ENCODE results near the gene MRRF.
"Not testable (repeated sequence)": the region's sequence is repeated elsewhere in the genome, so short reads cannot be mapped to it uniquely, and the experiment has no call there.

Gene MRRF

DNA sequence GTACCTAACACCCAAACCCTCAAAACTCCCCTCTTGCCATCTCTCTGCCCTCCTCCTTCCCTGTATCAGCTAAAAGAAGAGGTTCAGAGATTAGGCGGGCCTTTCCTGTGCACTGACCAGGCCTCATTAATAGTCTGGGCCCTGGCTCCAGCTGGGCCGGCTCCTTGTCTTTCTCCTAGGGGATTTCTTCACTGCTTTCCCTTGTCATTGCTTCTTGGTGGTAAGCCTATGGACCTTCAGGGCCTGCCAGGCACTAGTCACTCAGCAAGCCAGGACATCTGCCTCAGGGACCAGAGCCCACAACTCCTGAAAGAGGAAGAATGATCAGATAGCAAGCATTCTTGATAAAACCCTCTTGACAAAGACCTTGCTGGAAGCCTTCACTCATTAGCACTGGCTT lies 50.9 kb downstream of the MRRF start:
- Histone ChIP-seq H3K36me3 (peaks cover 14 to 50% (median 34%) of the 10 kb centered on the region in 3 donors), H3K4me3 (no peak overlapping the region), H3K9me3 (no peaks in the 10 kb centered on the region), H3K27ac (no peak overlapping the region), H3K4me1 (no peaks in the 10 kb centered on the region), H3K27me3 (no peaks in the 10 kb centered on the region)
- DNase-seq, result no peak
- TF ChIP-seq, protein P1, sequence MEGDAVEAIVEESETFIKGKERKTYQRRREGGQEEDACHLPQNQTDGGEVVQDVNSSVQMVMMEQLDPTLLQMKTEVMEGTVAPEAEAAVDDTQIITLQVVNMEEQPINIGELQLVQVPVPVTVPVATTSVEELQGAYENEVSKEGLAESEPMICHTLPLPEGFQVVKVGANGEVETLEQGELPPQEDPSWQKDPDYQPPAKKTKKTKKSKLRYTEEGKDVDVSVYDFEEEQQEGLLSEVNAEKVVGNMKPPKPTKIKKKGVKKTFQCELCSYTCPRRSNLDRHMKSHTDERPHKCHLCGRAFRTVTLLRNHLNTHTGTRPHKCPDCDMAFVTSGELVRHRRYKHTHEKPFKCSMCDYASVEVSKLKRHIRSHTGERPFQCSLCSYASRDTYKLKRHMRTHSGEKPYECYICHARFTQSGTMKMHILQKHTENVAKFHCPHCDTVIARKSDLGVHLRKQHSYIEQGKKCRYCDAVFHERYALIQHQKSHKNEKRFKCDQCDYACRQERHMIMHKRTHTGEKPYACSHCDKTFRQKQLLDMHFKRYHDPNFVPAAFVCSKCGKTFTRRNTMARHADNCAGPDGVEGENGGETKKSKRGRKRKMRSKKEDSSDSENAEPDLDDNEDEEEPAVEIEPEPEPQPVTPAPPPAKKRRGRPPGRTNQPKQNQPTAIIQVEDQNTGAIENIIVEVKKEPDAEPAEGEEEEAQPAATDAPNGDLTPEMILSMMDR (IDR thresholded peaks at IDR 0.05), result no peak
- intact Hi-C loops (cut with DNase I; ENCODE audit: low total_unique reads), result no loop called here

DNA sequence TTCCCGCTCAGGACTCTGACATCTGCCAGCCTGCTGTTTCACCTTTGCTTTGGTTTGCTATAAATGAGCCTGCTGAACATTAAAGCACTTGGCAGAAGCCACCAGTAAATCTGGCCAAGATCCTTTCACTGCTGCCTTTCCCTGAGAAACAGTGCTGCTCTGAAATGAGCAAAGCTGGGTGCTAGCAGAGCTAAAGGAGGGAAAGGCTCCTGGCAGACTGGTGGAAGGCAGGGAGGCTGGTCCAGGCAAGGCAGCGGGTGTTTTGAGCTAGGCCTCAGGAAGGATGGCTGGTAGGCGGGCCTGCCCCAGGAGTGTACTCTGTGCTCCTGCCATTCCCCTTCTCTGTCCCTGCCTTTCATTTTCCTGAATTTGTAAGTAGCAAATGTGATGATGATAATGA lies 53.6 kb downstream of the MRRF start:
- intact Hi-C loops (cut with DNase I; ENCODE audit: low total_unique reads), result no loop called here
- Histone ChIP-seq H3K4me3 (no peak overlapping the region), H3K4me1 (no peaks in the 10 kb centered on the region), H3K27me3 (no peaks in the 10 kb centered on the region), H3K36me3 (peaks cover 20 to 49% (median 40%) of the 10 kb centered on the region in 3 donors), H3K27ac (no peak overlapping the region), H3K9me3 (no peaks in the 10 kb centered on the region)
- DNase-seq, result no peak
- TF ChIP-seq, protein P1 (IDR thresholded peaks at IDR 0.05), result no peak

DNA sequence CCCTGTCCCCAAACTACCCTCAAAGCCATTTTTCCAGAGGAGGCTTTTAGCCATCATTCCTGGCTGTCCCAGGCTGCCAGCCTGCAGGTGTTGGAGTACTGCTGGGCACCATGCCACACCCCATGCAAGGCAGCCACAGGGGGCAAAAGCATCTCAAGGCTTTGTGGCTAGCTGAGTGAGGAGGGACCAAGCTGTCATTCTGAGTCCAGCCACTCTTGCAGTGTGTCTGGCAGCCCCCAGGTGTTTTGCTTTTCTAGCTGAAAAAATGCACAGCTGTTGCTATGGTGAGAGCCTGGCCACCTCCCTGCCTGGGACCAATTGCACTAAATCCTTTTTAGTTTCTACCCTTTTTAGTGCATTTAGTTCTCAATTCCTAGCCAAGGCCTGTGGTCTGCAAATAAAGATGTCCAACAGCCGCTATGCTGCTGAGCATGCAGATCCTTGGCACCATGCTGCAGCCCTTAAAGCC lies 55.8 kb downstream of the MRRF start:
- no peaks in the 10 kb centered on the region for H3K27me3 ChIP-seq
- H3K4me1 ChIP-seq, result no peaks in the 10 kb centered on the region
- no peak overlapping the region for H3K4me3 ChIP-seq
- H3K36me3 ChIP-seq, result peaks cover 27 to 48% (median 40%) of the 10 kb centered on the region in 3 donors
- no peak for DNase-seq
- intact Hi-C loops (cut with DNase I; ENCODE audit: low total_unique reads), result no loop called here
- no peaks in the 10 kb centered on the region for H3K9me3 ChIP-seq
- TF ChIP-seq, protein P1 (IDR thresholded peaks at IDR 0.05), result no peak
- no peak overlapping the region for H3K27ac ChIP-seq

DNA sequence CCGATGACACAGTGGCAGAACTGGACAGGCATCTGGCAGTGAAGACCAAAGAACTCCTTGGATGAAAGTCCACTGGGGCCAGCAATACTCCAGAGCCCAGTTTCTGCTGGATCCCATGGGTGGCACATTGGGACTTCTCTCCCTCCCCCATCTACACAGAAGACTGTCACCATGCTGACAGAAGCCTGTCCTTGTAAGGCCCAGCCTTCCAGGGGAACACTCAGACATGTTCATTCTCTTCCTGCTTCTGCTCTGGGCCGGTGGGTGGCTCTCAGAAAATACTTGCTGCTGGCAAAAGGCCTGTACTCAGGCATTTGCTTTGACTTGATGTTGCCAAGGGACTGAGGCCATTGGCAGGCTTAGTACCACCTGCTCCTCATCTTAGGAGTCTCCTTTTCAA lies 57.9 kb downstream of the MRRF start:
- H3K4me1 ChIP-seq, result no peaks in the 10 kb centered on the region
- TF ChIP-seq, protein P1 (IDR thresholded peaks at IDR 0.05), result no peak
- no peak for DNase-seq
- peaks cover 27 to 51% (median 40%) of the 10 kb centered on the region in 3 donors for H3K36me3 ChIP-seq
- no peak overlapping the region for H3K4me3 ChIP-seq
- intact Hi-C loops (cut with DNase I; ENCODE audit: low total_unique reads), result no loop called here
- no peaks in the 10 kb centered on the region for H3K27me3 ChIP-seq
- no peak overlapping the region for H3K27ac ChIP-seq
- H3K9me3 ChIP-seq, result no peaks in the 10 kb centered on the region

DNA sequence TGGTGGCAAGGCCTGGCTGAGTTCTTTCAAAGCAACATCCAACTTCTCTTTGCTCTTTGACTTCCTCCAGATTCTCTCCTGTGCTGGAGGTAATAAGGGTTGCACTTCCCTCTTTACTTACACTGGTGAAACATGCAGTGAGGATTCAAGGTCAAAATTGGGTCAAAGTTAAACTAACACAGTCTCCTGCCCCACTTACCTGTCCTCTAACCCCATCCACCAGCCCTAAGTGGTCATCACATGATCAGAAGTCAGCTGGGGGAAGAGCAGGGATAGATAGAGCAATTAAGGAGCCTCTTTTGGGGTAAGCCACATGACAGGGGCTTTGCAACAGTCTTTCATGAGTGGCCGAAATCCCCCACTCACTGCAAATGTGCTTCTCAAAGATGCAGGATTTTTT lies 60.0 kb downstream of the MRRF start:
- H3K27ac ChIP-seq; H3K27me3 ChIP-seq; H3K4me1 ChIP-seq; intact Hi-C loops (cut with DNase I; ENCODE audit: low total_unique reads); H3K4me3 ChIP-seq; DNase-seq; H3K9me3 ChIP-seq: not testable (repeated sequence)
- peaks cover 31 to 42% (median 32%) of the 10 kb centered on the region in 3 donors for H3K36me3 ChIP-seq

DNA sequence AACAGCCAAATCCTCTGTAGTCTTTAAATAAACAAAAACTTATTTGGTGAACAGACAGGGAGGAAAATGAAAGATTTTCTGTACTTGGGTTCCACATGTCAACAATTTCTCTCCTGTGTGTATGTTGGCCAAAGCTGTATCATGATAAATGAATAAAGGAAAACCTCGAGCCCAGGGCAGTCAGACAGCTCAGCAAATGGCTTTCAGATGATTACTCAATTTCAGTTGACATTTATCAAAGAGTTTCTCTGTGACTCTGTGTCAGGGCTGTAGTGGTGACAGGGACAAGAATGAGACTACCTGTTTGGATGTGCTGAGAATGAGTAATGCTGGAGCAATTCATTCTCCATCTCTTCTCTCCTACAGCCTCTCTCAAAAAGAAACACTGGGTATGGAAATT lies 60.4 kb downstream of the MRRF start:
- no peak for DNase-seq
- no peak overlapping the region for H3K27ac ChIP-seq
- intact Hi-C loops (cut with DNase I; ENCODE audit: low total_unique reads), result no loop called here
- H3K9me3 ChIP-seq, result no peaks in the 10 kb centered on the region
- TF ChIP-seq, protein P1 (IDR thresholded peaks at IDR 0.05), result no peak
- H3K4me1 ChIP-seq, result no peaks in the 10 kb centered on the region
- no peak overlapping the region for H3K4me3 ChIP-seq
- H3K36me3 ChIP-seq, result peaks cover 31 to 42% (median 32%) of the 10 kb centered on the region in 3 donors
- H3K27me3 ChIP-seq, result no peaks in the 10 kb centered on the region
